DOHH2 (cell line): Measurements from ENCODE around the gene WDR31.
"Not testable (repeated sequence)": the region's sequence is repeated elsewhere in the genome, so short reads cannot be mapped to it uniquely, and the experiment has no call there.

Experiments
- H3F3A ChIP-seq: fragments of 200-600 bp; sonication (generic), shearing (Covaris generic); 2 replicates; pipeline ENCODE4 v1.6.0; 2016; ENCODE audit warnings: antibody characterized with exemption, mild to moderate bottlenecking; ENCODE audit not compliant: control insufficient read depth, insufficient read depth
- H3K27ac ChIP-seq: fragments of 200-600 bp; sonication (generic); 2 replicates; pipeline ENCODE4 v1.5.1; 2014; ENCODE audit warnings: low read depth, mild to moderate bottlenecking, low read length, moderate library complexity
- H3K27me3 ChIP-seq: fragments of 200-600 bp; sonication (generic); 2 replicates; pipeline ENCODE4 v1.6.1; 2014; ENCODE audit warnings: mild to moderate bottlenecking, low read length, mixed read lengths; ENCODE audit not compliant: control insufficient read depth
- H3K36me3 ChIP-seq: fragments of 200-600 bp; sonication (generic); 2 replicates; pipeline ENCODE4 v1.6.1; 2014; ENCODE audit warnings: mild to moderate bottlenecking, low read length, moderate library complexity, mixed read lengths; ENCODE audit not compliant: control insufficient read depth
- H3K4me1 ChIP-seq: fragments of 200-600 bp; sonication (generic); 2 replicates; pipeline ENCODE4 v1.6.1; 2014; ENCODE audit warnings: mild to moderate bottlenecking, low read length, mixed read lengths; ENCODE audit not compliant: control insufficient read depth
- H3K4me2 ChIP-seq: fragments of 200-600 bp; sonication (generic); 2 replicates; pipeline ENCODE4 v1.6.0; 2014; ENCODE audit warnings: mild to moderate bottlenecking, low read length, moderate library complexity
- H3K4me3 ChIP-seq: fragments of 200-600 bp; sonication (generic); 2 replicates; pipeline ENCODE4 v1.5.1; 2014; ENCODE audit warnings: mild to moderate bottlenecking, low read length, mixed read lengths
- H3K79me2 ChIP-seq: fragments of 200-600 bp; sonication (generic); 2 replicates; pipeline ENCODE4 v1.6.1; 2014; ENCODE audit warnings: mild to moderate bottlenecking, low read length, mixed read lengths; ENCODE audit not compliant: control insufficient read depth
- H3K9me2 ChIP-seq: fragments of 200-600 bp; sonication (generic); replicated peaks from 2 replicates; pipeline ENCODE4 v1.6.1; 2014; ENCODE audit warnings: mild to moderate bottlenecking, low read length, mixed read lengths; ENCODE audit not compliant: control insufficient read depth
- H3K9me3 ChIP-seq: fragments of 200-600 bp; sonication (generic); 2 replicates; pipeline ENCODE4 v1.6.1; 2014; ENCODE audit warnings: antibody characterized with exemption, low read length, mixed read lengths; ENCODE audit not compliant: control insufficient read depth, insufficient read depth
- H4K20me1 ChIP-seq: fragments of 200-600 bp; sonication (generic); 2 replicates; pipeline ENCODE4 v1.6.0; 2014; ENCODE audit warnings: low read depth, mild to moderate bottlenecking, antibody characterized with exemption, low read length, moderate library complexity; ENCODE audit not compliant: control insufficient read depth, insufficient read depth
- EZH2phosphoT487 ChIP-seq: fragments of 200-600 bp; sonication (generic); IDR thresholded peaks from 2 replicates; pipeline ENCODE4 v1.6.1; 2017; ENCODE audit warnings: borderline replicate concordance, mild to moderate bottlenecking, antibody characterized with exemption, low read length, moderate library complexity, mixed read lengths
- TF ChIP-seq, protein P1 (sequence below): fragments of 200-600 bp; sonication (generic); IDR thresholded peaks from one replicate; pipeline ENCODE4 v1.5.1; 2014; ENCODE audit warnings: antibody characterized with exemption, mild to moderate bottlenecking, low read depth, low read length; ENCODE audit not compliant: poor library complexity, severe bottlenecking

The WDR31 gene

GRCh38 chr9:113380869-113381378 lies 40.8 kb upstream of the WDR31 start:
- TF ChIP-seq, protein P1, sequence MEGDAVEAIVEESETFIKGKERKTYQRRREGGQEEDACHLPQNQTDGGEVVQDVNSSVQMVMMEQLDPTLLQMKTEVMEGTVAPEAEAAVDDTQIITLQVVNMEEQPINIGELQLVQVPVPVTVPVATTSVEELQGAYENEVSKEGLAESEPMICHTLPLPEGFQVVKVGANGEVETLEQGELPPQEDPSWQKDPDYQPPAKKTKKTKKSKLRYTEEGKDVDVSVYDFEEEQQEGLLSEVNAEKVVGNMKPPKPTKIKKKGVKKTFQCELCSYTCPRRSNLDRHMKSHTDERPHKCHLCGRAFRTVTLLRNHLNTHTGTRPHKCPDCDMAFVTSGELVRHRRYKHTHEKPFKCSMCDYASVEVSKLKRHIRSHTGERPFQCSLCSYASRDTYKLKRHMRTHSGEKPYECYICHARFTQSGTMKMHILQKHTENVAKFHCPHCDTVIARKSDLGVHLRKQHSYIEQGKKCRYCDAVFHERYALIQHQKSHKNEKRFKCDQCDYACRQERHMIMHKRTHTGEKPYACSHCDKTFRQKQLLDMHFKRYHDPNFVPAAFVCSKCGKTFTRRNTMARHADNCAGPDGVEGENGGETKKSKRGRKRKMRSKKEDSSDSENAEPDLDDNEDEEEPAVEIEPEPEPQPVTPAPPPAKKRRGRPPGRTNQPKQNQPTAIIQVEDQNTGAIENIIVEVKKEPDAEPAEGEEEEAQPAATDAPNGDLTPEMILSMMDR: no peak
- TF ChIP-seq EZH2phosphoT487: no peak
- Histone ChIP-seq H3K79me2 (peaks cover 6% of the 10 kb centered on the region), H3K9me2 (no peaks in the 10 kb centered on the region), H3K4me2 (peak overlapping the region; percentile 7; the same call in 1 of the 2 replicates), H3F3A (no peaks in the 10 kb centered on the region), H3K27me3 (no peaks in the 10 kb centered on the region), H4K20me1 (no peaks in the 10 kb centered on the region), H3K4me3 (no peak overlapping the region), H3K9me3 (no peaks in the 10 kb centered on the region), H3K36me3 (no peaks in the 10 kb centered on the region), H3K4me1 (peaks cover 12% of the 10 kb centered on the region), H3K27ac (no peak overlapping the region)

- not testable (repeated sequence) for H3K4me2 ChIP-seq, H3K9me3 ChIP-seq, H3K4me3 ChIP-seq, H3K9me2 ChIP-seq, H3K27ac ChIP-seq, H3F3A ChIP-seq, H3K27me3 ChIP-seq, H3K36me3 ChIP-seq, H4K20me1 ChIP-seq
- H3K79me2 ChIP-seq: peaks cover 15% of the 10 kb centered on the region
- peaks cover 17% of the 10 kb centered on the region for H3K4me1 ChIP-seq
Observed at GRCh38 chr9:113379829-113380210, 39.7 kb upstream of the WDR31 start.

DNA sequence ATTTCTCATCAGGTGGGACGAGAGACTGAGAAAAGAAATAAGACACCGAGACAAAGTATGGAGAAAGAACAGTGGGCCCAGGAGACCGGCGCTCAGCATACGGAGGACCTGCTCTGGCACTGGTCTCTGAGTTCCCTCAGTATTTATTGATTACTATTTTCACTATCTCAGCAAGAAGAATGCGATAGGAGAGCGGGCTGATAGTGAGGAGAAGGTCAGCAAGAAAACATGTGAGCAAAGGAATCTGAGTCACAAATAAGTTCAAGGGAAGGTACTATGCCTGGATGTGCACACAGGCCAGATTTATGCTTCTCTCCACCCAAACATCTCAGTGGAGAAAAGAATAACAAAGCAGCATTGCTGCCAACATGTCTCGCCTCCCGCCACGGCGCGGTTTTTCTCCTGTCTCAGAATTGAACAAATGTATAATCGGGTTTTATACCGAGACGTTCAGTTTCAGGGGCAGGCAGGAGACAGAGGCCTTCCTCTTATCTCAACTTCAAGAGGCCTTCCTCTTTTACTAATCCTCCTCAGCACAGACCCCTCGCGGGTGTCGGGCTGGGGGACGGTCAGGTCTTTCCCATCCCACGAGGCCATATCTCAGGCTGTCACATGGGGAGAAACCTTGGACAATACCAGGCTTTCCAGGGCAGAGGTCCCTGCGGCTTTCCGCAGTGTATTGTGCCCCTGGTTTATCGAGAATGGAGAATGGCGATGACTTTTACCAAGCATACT lies 39.2 kb upstream of the WDR31 start:
- not testable (repeated sequence) for H3F3A ChIP-seq

GRCh38 chr9:113376634-113377567 lies 36.8 kb upstream of the WDR31 start, which contains the start of gene HDHD3:
TSS of gene HDHD3 (minus strand) at chr9:113376986. CDS start at chr9:113374354, 2,632 bp downstream.
- Histone ChIP-seq H3K4me2 (peak within 1 kb of the TSS; percentile 97), H3K27ac (peak within 1 kb of the TSS; percentile 38), H3K9me3 (no peaks in the 10 kb centered on the region), H3K9me2 (no peaks in the 10 kb centered on the region), H4K20me1 (no peaks in the 10 kb centered on the region), H3F3A (no peaks in the 10 kb centered on the region), H3K4me3 (peak within 1 kb of the TSS; percentile 100), H3K36me3 (peaks cover 29% of the 10 kb centered on the region), H3K79me2 (peaks cover 15% of the 10 kb centered on the region), H3K27me3 (no peaks in the 10 kb centered on the region), H3K4me1 (peaks cover 17% of the 10 kb centered on the region)
- TF ChIP-seq, protein P1: no peak
- no peak for TF ChIP-seq EZH2phosphoT487

More for the DNA sequence above, 39.2 kb upstream of the WDR31 start:
- not testable (repeated sequence) for H3K4me3 ChIP-seq, H3K4me2 ChIP-seq, H3K27me3 ChIP-seq, H4K20me1 ChIP-seq, H3K9me2 ChIP-seq, H3K9me3 ChIP-seq, H3K27ac ChIP-seq
- Histone ChIP-seq H3K4me1 (peaks cover 17% of the 10 kb centered on the region), H3K79me2 (peaks cover 15% of the 10 kb centered on the region), H3K36me3 (peaks cover 11% of the 10 kb centered on the region)
